ENCODE results near the gene EDN2.

EDN2 gene

GRCh38 chr1:41465741-41466140, 18.7 kb downstream of the EDN2 start:
- no peak for DNase-seq (ENCODE audit: low read depth, low spot score)

GRCh38 chr1:41464885-41465284, 19.6 kb downstream of the EDN2 start:
- no peak for DNase-seq (ENCODE audit: low read depth, low spot score)

GRCh38 chr1:41463516-41463915, 21.0 kb downstream of the EDN2 start:
- DNase-seq (ENCODE audit: low read depth, low spot score), result no peak

- no peak for DNase-seq (ENCODE audit: low read depth, low spot score)
These were observed 21.8 kb downstream of the EDN2 start for GRCh38 chr1:41462680-41463004.

- DNase-seq (ENCODE audit: low read depth, low spot score), result no peak
These were observed 22.4 kb downstream of the EDN2 start for GRCh38 chr1:41461790-41462679.

GRCh38 chr1:41456847-41457540, 27.5 kb downstream of the EDN2 start:
- no peak for DNase-seq (ENCODE audit: low read depth, low spot score)

GRCh38 chr1:41455479-41456332, 28.8 kb downstream of the EDN2 start:
- no peak for DNase-seq (ENCODE audit: low read depth, low spot score)

GRCh38 chr1:41454406-41454805, 30.1 kb downstream of the EDN2 start:
- no peak for DNase-seq (ENCODE audit: low read depth, low spot score)

- no peak for DNase-seq (ENCODE audit: low read depth, low spot score)
These were observed 31.7 kb downstream of the EDN2 start for GRCh38 chr1:41452704-41453290.

- DNase-seq (ENCODE audit: low read depth, low spot score), result no peak
These were observed 33.7 kb downstream of the EDN2 start for GRCh38 chr1:41450747-41451285.

GRCh38 chr1:41449326-41449921, 35.1 kb downstream of the EDN2 start:
- DNase-seq (ENCODE audit: low read depth, low spot score), result no peak

- DNase-seq (ENCODE audit: low read depth, low spot score), result no peak
These were observed 35.7 kb downstream of the EDN2 start for GRCh38 chr1:41448821-41449220.

GRCh38 chr1:41447995-41448770, 36.3 kb downstream of the EDN2 start:
- DNase-seq (ENCODE audit: low read depth, low spot score), result no peak

- DNase-seq (ENCODE audit: low read depth, low spot score), result no peak
These were observed 37.5 kb downstream of the EDN2 start for GRCh38 chr1:41446851-41447610.

- no peak for DNase-seq (ENCODE audit: low read depth, low spot score)
These were observed 39.7 kb downstream of the EDN2 start for GRCh38 chr1:41444785-41445184.

- no peak for DNase-seq (ENCODE audit: low read depth, low spot score)
These were observed 40.2 kb downstream of the EDN2 start for GRCh38 chr1:41444246-41444645.

- DNase-seq (ENCODE audit: low read depth, low spot score), result no peak
These were observed 41.7 kb downstream of the EDN2 start for GRCh38 chr1:41442697-41443251.

GRCh38 chr1:41440321-41441085, 44.0 kb downstream of the EDN2 start:
- no peak for DNase-seq (ENCODE audit: low read depth, low spot score)

GRCh38 chr1:41439234-41439633, 45.2 kb downstream of the EDN2 start:
- no peak for DNase-seq (ENCODE audit: low read depth, low spot score)

Data from brain pericyte (primary cell).